Upper lobe of right lung (tissue), 1 donor: ENCODE results near the gene ATAD3A. TPM values are rescaled to one million over a fixed set of nuclear protein-coding genes. Genes with fewer than 3 reads are reported as not detected.
"Not testable (repeated sequence)": the region's sequence is repeated elsewhere in the genome, so short reads cannot be mapped to it uniquely, and the experiment has no call there.

Experiments
- ATAC-seq: fragments of 200-7000 bp; cut with Tn5 transposase; one replicate; pipeline ENCODE4 v1.9.1; 2020; ENCODE audit warnings: mild to moderate bottlenecking, moderate library complexity
- DNase-seq: peaks from one replicate; pipeline ENCODE4 v3.0.0-alpha.2; 2020
- H3K27ac ChIP-seq: fragments of 200-600 bp; one replicate; pipeline ENCODE4 v1.8.0; 2022
- H3K27me3 ChIP-seq: fragments of 200-600 bp; one replicate; pipeline ENCODE4 v1.8.0; 2022; ENCODE audit warnings: mild to moderate bottlenecking
- H3K36me3 ChIP-seq: fragments of 200-600 bp; one replicate; pipeline ENCODE4 v1.8.0; 2022
- H3K4me1 ChIP-seq: fragments of 200-600 bp; one replicate; pipeline ENCODE4 v1.8.0; 2022
- H3K4me3 ChIP-seq: fragments of 200-600 bp; one replicate; pipeline ENCODE4 v1.8.0; 2022; ENCODE audit warnings: mild to moderate bottlenecking
- H3K9me3 ChIP-seq: fragments of 200-600 bp; one replicate; pipeline ENCODE4 v1.8.0; 2022
- CTCF ChIP-seq: fragments of 200-600 bp; IDR thresholded peaks from one replicate; pipeline ENCODE4 v1.8.0; 2022; ENCODE audit warnings: antibody characterized with exemption
- intact Hi-C: fragments of 100-400 bp; cut with DNase I; formaldehyde crosslinking; loops from one replicate; pipeline ENCODE4 v1.11.0; 2022
- total RNA-seq: library from RNA; stranded (reverse); fragmentation: NEBNext Ultra II Directional; extraction: Animal tissue kit (Norgen Biotek cat#: 25700); gene quantifications from one replicate; pipeline ENCODE4 v1.2.1, GENCODE V29; 2021
- donor health status: DM: no; HTN: yes; CAD: no; lungs with severe emphysema.

Gene ATAD3A
- total RNA-seq, 1 donor from 2014 or later = 21.9 TPM

- TF ChIP-seq CTCF = no peak
- Histone ChIP-seq H3K4me3 (no peak overlapping the region), H3K4me1 (no peaks in the 10 kb centered on the region), H3K27ac (no peak overlapping the region), H3K27me3 (no peaks in the 10 kb centered on the region), H3K9me3 (no peaks in the 10 kb centered on the region), H3K36me3 (peaks cover 11% of the 10 kb centered on the region)
- ATAC-seq = no peak
- DNase-seq = no peak
- intact Hi-C loops = no loop called here
Observed at GRCh38 chr1:1527092-1527816, 15.3 kb downstream of the ATAD3A start.

GRCh38 chr1:1528301-1529267 is 16.6 kb downstream of the ATAD3A start:
- TF ChIP-seq CTCF = no peak
- DNase-seq (no peak), ATAC-seq (no peak)
- Histone ChIP-seq H3K4me3 (no peak overlapping the region), H3K9me3 (no peaks in the 10 kb centered on the region), H3K4me1 (no peaks in the 10 kb centered on the region), H3K27me3 (no peaks in the 10 kb centered on the region), H3K36me3 (peaks cover 6% of the 10 kb centered on the region), H3K27ac (no peak overlapping the region)
- intact Hi-C loops = no loop called here

GRCh38 chr1:1529321-1529720 is 17.4 kb downstream of the ATAD3A start:
- H3K27ac ChIP-seq = no peak overlapping the region
- DNase-seq (no peak), ATAC-seq (no peak)
- no peak for TF ChIP-seq CTCF
- H3K36me3 ChIP-seq = peaks cover 6% of the 10 kb centered on the region
- no peak overlapping the region for H3K4me3 ChIP-seq
- H3K9me3 ChIP-seq = no peaks in the 10 kb centered on the region
- intact Hi-C loops = no loop called here
- no peaks in the 10 kb centered on the region for H3K27me3 ChIP-seq
- H3K4me1 ChIP-seq = no peaks in the 10 kb centered on the region

- ATAC-seq (no peak), DNase-seq (no peak)
- H3K9me3 ChIP-seq = no peaks in the 10 kb centered on the region
- H3K27ac ChIP-seq = no peak overlapping the region
- no peaks in the 10 kb centered on the region for H3K4me1 ChIP-seq
- H3K27me3 ChIP-seq = no peaks in the 10 kb centered on the region
- peaks cover 6% of the 10 kb centered on the region for H3K36me3 ChIP-seq
- H3K4me3 ChIP-seq = no peak overlapping the region
- no peak for TF ChIP-seq CTCF
- intact Hi-C loops = no loop called here
Observed at GRCh38 chr1:1529936-1530335, 18.0 kb downstream of the ATAD3A start.

- DNase-seq (no peak), ATAC-seq (no peak)
- Histone ChIP-seq H3K27ac (no peak overlapping the region), H3K4me3 (no peak overlapping the region), H3K9me3 (no peaks in the 10 kb centered on the region), H3K4me1 (no peaks in the 10 kb centered on the region), H3K36me3 (peaks cover 6% of the 10 kb centered on the region), H3K27me3 (no peaks in the 10 kb centered on the region)
- TF ChIP-seq CTCF = no peak
- intact Hi-C loops = no loop called here
Observed at GRCh38 chr1:1531947-1532346, 20.0 kb downstream of the ATAD3A start.

GRCh38 chr1:1533176-1533893 is 21.4 kb downstream of the ATAD3A start:
- H3K9me3 ChIP-seq, intact Hi-C loops, H3K4me1 ChIP-seq, H3K4me3 ChIP-seq, DNase-seq, H3K36me3 ChIP-seq, H3K27me3 ChIP-seq, H3K27ac ChIP-seq: not testable (repeated sequence)
- ATAC-seq = peak; percentile 17

GRCh38 chr1:1533894-1534291 is 21.9 kb downstream of the ATAD3A start:
- ATAC-seq, H3K27me3 ChIP-seq, intact Hi-C loops: not testable (repeated sequence)

More at GRCh38 chr1:1533894-1534291, 21.9 kb downstream of the ATAD3A start:
- H3K27ac ChIP-seq, H3K4me1 ChIP-seq, DNase-seq, H3K9me3 ChIP-seq, H3K4me3 ChIP-seq, H3K36me3 ChIP-seq: not testable (repeated sequence)
